Activated effector memory CD4-positive, alpha-beta T cell treated with Interleukin-2 at 50 U/mL for 16 hours (primary cell): ENCODE results near the gene ZBTB4.
"Not testable (repeated sequence)": the region's sequence is repeated elsewhere in the genome, so short reads cannot be mapped to it uniquely, and the experiment has no call there.

Experiments used
- DNase-seq: peaks from one replicate; pipeline ENCODE4 v3.0.0-alpha.2; 2020

The ZBTB4 gene

DNA sequence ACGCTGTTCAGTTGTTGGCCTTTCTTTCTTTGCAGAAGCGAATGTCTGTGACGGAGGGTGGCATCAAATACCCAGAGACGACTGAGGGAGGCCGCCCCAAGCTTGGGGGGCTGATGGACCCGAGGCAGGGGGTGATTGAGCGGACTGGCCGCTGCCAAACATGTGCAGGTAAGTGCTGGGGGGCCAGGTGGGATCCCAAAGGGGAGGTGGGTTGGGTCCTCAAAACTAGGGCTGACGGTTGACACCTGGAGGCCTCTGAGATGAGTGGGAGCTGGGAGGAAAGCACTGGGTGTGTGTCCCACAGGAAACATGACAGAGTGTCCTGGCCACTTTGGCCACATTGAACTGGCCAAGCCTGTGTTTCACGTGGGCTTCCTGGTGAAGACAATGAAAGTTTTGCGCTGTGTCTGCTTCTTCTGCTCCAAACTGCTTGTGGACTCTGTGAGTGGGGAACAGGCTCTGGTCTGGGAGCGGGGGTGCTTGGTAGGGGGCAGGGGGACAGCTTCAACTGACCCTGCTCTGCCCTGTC, 16.5 kb upstream of the ZBTB4 start:
- no peak for DNase-seq

DNA sequence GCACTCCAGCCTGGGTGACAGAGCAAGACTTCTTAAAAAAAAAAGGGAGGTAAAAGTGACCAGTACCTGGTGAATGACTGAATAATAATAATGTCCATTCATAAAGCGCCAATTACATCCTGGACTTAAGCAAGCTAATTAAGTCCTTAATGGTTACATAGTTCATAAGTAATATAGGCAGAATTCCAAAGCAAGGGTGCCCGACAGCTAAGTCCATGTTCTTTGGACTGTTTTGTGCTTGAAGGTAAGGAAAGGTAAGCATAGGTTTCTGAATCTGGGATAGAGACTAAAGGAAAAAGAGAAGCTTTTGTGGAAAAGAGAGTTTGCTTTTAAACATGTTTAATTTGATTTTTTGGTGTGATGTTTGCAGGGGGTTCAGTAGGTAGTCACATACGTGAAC, 14.5 kb upstream of the ZBTB4 start:
- no peak for DNase-seq

DNA sequence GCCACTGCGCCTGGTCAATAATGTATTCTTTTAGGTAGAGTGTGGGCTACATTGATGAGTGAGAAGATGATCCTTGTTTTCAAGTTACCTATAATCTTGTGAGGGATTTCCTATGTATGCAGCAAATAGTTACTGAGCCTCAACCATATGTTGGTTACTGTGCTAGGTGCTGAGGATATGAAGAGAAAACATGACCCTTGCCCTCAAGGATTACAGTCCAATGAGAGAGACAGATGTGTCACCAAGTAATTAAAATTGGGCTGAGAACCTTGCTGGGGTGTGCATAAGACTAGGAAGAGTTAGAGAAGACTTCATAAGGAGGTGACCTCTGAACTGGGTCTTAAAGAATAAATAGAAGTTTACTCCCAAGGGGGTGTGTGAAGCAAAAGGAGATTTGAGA, 12.2 kb upstream of the ZBTB4 start:
- DNase-seq: no peak

DNA sequence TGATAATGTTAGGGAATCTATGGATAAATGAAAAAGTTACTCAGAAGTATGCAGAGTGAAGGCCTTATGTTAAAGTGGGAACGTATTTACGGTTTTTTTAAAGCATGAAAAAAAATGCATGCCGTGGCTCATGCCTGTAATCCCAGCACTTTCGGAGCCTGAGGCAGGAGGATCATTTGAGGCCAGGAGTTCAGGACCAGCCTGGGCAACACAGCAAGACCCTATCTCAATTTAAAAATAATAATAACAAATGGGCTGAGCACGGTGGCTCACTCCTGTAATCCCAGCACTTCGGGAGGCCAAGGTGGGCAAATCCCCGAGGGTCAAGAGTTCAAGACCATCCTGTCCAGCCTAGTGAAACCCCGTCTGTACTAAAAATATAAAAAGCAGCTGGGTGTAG, 10.7 kb upstream of the ZBTB4 start:
- no peak for DNase-seq

DNA sequence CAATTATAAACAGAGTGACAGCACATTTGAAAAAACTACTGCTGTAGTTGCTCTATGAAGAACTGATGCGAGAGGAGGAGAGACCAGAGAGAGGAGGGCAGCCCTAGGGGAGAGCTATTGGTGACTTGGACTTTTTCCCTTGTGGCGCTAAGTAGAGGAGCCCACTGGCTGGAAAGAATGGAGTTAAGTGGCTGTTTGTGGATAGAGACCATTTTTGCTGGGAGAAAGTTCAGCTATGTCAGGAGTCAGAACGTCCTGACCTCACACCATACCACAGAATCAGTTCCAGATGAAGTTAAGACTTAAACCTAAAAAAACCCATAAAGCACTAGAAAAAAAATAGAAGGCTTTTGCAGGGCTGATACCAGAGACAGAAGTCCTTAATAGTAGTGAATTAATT, 6.8 kb upstream of the ZBTB4 start:
- DNase-seq: no peak

DNA sequence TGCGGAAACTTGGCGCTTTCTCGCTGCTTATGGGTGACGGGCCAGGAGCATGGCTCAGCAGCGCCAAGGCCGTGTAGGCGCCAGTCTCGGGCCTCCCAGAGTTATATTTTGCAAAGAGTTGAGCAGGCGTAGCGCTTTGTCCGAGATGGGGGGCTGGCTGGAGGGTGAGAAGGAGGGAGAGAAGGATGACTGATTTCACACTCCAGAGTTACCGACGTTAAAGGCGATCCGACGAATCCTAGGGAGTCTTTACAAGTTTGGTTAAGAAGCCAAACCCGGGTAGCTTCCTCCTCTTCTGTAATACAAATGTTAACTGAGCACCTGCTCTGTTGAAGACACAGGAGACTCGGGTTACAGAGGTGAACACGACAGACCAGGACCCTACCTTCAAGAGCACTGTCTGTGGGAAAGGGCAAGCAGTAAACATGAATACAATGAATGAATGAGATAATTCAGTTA, 5.5 kb upstream of the ZBTB4 start:
- no peak for DNase-seq

DNA sequence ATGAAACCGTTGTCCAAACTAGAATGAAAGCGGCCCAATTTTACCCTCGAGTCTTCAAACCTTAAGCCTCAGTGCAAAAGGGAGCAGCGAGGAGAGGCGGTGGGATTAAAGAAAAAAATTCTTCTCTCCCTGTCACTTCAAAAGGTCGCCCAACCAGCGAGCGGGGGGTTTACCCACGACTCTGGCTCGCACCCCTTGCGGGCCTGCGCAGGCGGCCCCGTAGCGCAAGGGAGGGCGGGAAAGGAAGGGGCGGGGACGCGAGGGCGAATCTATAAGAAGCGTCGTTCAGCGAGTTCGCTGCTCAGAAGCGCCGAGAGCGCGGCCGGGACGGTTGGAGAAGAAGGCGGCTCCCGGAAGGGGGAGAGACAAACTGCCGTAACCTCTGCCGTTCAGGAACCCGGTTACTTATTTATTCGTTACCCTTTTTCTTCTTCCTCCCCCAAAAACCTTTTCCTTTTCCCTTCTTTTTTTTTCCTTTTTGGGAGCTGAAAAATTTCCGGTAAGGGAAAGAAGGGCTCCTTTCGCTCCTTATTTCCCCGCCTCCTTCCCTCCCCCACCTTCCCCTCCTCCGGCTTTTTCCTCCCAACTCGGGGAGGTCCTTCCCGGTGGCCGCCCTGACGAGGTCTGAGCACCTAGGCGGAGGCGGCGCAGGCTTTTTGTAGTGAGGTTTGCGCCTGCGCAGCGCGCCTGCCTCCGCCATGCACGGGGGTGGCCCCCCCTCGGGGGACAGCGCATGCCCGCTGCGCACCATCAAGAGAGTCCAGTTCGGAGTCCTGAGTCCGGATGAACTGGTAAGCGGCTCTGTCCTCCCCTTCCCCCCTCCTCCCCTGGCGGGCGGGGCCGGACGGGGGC, 4.9 kb upstream of the ZBTB4 start, which contains the start of gene POLR2A:
Gene POLR2A (plus strand): TSS at position 300 of the 852 bp plus-strand sequence.
- DNase-seq: peak; percentile 97

DNA sequence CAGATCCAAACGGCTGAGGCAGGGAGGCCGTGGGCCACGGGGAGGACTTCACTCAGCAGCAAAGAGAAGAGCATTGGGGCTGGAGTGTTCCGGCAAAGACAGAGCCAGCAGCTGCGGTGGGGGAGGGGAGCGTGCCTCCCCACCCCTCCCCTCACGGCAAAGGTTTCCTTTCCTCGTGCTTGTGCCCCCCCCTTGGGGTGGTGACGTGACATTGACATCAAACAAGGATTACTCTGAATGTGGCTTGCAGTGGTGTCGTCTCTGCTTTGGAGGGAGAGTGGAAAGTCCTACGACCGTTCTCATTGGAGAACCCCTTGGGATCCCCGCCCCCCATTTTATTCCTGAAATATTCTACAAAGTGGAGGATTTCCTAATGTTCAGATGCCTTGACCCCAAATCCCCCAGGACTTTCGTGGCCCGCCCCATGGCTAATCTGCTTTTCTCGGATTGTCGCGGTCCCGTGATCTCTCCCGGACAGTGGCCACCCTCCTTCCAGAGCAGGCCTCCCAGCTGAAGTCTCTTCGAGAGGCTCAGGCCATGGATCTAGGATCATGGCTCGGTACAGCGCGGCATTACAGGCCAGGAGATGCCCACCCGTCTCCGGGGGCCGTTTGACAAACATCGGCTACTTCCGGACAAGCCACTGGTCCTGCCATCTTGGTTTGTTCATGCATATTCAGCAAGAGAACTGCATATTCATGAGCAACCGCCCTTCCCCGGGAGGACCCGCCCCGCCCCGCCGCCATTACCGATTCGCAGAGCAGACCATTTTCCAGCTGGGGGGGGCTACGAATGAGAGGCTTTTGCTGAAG, 4.0 kb upstream of the ZBTB4 start:
- peak; percentile 92 for DNase-seq

DNA sequence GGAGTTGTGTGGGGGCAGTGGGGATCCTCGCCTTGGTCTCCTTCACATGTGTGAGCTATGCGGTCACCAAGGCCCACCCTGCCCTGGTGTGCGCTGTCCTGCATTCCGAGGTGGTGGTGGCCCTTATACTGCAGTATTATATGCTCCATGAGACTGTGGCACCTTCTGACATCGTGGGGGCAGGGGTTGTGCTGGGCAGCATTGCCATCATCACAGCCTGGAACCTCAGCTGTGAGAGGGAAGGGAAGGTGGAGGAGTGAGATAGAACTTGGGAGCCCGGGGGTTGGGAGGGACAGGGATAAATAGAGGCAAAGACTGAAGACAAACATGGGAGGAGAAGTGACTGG, 3.3 kb upstream of the ZBTB4 start:
- DNase-seq: not testable (repeated sequence)

DNA sequence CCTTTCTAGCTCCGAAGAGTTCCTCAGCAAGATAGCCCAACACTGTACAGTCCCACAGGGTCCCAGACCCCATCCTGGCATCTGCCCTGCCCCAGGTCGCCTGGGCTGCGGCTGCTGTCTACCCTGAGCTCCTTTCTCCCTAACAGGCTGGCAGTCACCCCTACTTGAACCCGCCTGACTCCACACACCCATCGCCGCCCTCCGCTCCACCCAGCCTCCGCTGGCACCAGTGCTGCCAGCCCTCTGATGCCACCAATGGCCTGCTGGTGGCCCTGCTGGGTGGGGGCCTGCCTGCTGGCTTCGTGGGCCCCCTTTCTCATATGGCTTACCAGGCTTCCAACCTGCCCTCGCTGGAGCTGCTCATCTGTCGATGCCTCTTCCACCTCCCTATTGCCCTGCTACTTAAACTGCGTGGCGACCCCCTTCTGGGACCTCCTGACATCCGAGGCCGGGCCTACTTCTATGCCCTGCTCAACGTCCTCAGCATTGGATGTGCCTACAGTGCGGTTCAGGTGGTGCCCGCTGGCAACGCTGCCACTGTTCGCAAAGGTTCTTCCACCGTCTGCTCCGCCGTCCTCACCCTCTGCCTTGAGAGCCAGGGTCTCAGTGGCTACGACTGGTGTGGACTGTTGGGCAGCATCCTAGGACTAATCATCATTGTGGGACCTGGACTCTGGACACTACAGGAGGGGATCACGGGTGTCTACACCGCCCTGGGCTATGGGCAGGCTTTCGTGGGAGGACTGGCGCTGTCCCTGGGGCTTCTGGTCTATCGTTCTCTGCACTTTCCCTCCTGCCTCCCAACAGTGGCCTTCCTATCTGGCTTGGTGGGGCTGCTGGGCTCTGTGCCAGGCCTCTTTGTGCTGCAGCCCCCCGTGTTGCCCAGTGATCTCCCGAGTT, 2.7 kb upstream of the ZBTB4 start:
- DNase-seq: not testable (repeated sequence)

DNA sequence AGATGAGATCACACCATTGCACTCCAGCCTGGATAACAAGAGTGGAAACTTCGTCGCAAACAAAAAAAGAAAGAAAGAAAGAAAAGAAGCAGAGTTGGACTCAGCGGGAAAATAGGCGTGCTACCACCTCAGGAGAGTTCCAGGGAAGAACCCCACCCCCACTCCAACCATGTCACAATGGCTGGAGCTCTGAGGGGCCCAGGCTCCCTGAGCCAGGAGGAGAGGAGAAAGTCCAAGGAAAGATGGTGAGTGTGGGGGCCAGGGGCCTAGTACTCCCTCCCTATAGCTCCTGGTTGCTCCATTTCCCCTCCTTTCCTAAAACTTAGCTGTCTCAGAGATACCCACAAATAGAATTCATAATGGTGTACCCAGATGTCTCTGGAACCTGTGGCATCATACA, 1.8 kb upstream of the ZBTB4 start, which contains the start of gene SLC35G6:
Gene SLC35G6 (plus strand): TSS at position 172 of the 400 bp plus-strand sequence. CDS start 71 bp downstream, at position 243.
- not testable (repeated sequence) for DNase-seq

DNA sequence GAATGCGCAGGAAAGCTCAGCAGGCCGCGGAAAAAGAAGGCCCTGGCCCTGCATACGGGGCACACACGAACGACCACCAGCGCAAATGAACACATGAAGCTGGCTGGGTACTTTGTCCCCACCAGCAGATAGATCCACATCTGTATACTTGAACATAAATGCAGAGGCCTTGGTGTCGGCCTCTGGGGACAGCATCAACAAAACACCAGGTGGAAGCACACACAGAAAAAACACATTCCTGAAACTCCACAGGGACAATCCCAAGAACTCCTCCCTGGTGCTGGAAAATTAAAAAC, 606 bp upstream of the ZBTB4 start:
- DNase-seq: no peak

DNA sequence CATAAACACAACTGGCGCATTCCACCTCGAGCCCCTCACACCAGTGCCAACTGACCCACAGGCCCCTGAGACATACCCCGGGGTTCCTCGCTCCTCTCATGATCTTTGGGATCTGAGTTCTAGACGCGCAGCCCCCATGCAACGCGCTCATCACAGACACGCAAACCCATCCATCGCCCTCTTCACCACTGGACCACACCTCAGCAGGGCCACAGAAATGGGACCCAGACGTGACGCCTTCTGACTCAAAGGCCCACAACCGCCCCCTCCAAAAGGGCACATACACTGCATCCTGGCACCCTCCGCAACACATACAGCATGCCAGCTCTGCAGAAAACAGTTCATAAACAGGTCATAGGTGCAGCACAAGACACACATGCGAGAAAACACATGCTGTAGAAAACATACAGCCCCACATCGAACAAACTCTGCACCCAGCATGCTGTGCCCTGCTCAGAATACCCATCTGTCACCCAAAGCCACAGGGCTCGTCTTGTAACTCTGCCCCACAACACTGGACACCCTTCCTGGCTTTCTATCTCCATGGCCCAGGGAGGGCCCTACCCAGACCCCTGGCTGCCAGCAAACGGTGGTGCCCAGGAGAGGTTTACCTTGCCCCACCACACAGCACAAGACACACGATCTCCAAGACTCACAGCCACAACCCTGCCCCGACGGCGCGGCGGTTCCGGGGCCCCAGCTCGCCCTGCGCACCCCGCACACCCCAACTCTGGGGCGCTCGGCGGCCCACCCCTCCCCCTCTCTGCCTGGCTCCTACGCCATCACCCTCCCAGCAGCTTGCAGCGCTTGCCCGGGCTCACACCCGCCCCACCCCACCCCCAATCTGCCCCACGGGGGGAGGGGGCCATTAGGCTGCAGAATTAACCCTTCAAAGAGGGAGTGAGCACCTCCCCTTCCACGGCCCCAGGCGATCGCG, 887 bp downstream of the ZBTB4 start:
- DNase-seq: peak; percentile 57

DNA sequence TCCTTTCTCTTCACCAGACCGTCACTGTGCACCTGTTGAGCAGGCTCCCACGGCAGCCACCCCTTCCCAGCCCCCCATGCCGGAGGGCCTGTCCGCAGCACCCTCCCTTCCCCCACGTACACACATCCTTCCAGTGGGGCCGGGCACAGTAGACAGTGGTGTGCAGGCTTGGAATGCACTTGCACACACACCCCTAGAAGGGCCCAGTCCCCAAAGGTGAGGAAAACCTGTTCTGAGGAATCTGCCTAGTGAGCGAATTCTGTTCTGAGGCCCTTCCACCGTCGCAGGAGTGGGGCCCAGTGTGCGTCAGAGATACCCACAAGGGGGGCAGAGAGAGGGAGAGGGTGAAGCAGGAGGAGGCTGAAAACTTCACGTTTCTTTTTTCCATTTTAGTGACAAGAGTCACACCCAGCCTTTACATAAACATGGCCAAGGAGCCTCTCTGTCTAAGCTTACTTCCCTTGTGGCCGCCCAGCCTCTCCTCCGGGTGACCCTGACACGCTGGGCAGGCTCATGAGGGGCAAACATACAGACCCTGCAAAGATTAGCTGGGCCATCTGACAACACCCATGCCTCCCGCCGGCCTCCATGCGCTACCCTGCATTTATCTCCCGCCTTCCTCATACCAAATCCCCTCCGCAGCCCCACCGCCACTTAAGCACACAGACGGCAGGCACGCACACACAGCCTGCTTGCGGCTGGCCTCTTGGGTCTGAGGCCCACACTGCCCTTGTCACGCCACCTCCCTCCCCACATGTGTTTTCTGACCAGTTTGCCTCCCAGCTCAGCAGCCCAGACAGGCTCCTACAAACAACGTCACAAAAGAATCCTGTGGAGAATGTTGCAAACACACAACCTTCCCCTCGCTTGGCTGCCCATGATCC, 1.8 kb downstream of the ZBTB4 start:
- no peak for DNase-seq

DNA sequence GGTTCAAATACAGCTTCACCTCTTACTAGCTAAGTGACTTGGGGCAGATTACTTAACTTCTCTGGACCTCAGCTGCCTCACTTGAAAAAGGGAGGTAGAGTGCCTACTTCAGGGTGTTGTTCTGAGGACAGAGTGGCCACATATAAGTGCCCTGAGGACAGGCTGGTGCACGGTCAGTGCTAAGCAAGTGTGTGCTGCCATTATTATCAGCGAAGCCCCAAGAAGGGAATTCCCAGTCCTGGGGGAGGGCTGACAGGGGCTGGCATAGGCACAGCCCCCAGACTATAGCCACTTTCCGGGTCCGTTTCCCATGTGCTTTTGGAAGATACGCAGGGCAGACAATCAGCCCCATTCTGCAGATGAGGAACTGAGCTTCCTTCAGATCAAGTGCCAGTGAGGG, 2.5 kb downstream of the ZBTB4 start:
- no peak for DNase-seq

DNA sequence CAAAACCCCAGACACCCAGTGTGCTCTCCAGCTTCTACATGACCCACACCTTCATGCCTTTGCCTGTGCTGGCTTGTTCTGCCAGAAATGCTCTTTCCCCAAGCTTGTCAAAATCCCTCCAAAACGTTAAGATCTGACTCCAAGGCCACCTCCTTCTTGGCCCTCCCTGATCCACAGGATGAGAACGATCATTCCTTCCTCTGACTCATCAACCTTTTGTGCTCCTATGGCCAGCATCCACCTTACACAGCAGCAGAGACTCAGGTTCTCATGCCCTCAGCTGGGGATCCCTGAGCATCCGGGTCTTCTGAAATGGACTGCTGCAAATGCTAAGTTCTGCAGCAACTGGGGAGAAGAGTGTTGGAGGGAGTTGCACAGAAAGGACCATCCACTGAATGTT, 2.9 kb downstream of the ZBTB4 start:
- no peak for DNase-seq

DNA sequence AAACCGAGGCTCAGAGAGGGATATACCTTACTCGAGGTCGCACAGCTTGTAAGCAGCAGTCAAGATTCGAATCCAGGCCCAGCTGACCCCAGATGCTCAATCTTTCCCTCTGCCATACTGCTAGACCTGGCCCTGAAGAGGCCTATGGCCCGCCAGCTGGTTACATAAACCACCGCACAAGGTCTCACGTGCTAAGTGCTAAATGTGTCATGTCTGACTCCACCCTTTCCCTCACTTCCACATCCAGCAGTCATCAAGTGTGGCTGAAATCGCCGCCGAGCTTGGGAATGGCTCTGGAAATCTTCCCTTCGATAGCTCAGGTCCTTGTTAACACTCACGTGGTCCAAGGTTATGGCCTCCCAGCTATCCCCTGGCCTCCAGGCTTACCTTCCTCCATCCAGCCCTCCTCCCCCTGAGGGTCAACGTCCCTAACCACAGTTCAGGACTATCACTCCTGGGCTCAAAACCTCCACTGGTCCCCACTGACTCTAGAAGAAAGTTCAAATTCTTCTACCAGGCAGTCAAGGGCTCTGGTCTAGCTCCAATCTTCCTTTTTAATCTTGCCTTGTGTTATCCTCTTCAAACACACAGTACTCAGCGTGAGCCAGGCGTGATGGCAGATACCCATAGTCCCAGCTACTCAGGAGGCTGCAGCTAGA, 3.5 kb downstream of the ZBTB4 start:
- DNase-seq: no peak

DNA sequence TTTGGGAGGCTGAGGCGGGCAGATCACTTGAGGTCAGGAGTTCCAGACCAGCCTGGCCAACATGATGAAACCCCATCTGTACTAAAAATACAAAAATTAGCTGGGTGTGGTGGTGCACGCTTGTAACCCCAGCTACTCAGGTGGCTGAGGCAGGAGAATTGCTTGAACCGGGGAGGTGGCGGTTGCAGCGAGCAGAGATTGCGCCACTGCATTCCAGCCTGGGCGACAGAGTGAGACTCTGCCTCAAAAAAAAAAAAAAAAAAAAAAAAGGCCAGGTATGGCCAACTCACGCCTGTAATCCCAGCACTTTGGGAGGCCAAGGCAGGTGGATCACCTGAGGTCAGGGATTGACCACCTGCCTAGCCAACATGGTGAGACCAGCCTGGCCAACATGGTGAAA, 4.7 kb downstream of the ZBTB4 start:
- DNase-seq: not testable (repeated sequence)

DNA sequence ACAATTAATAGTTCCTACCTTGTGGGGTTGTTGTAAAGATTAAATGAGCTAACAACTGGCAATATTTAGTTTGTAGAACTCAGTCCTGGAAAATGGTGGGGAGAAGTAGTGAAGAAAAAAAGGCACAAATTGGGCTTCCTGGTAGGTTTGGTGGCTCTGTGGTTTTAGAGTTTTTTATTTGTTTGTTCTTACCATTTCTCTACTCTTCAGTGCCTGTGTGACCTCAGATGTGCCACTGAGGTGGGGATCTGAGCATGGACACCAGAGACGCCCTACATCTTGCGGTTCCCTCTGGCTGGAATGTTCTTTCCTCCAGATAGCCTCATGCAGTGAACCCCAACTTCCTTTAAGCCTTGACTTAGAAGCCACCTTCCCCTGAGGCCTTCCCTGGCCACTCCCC, 7.7 kb downstream of the ZBTB4 start:
- DNase-seq: no peak

DNA sequence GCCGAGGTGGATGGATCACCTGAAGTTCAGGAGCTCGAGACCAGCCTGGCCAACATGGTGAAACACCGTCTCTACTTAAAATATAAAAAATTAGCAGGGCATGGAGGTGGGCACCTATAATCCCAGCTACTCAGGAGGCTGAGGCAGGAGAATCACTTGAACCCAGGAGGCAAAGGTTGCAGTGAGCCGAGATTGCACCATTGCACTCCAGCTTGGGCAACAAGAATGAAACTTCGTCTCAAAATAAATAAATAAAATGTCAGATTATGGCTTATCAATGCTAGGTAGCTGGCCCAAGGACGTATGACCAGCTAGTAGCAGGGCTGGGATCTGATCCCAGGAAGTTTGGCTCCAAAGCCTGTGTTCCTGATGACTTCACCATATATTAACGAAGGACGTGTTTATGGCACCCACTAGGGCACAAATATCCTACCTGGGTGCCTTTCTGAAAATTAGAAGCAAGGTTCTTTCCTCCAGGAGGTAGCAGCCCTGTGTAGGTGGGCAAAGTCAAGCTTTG, 8.9 kb downstream of the ZBTB4 start:
- DNase-seq: not testable (repeated sequence)
